Measurements from ENCODE around the gene DYNLRB1. TPM values are rescaled to one million over a fixed set of nuclear protein-coding genes. Genes with fewer than 3 reads are reported as not detected.

DYNLRB1 gene
- total RNA-seq, 2 donors from 2014 or later, result 70.5 to 75.9 TPM

- no peak for DNase-seq
- no peak for ATAC-seq (replicated peaks in 1 of 2)
- H3K27me3 Mint-ChIP-seq (ENCODE audit: low read depth), result no peaks in the 10 kb centered on the region
- peaks cover 0 to 4% of the 10 kb centered on the region in 2 donors for H3K36me3 Mint-ChIP-seq (ENCODE audit: insufficient read depth in 2 of 2)
- H3K9me3 Mint-ChIP-seq, result no peaks in the 10 kb centered on the region
- peaks cover 40% of the 10 kb centered on the region for H3K4me1 Mint-ChIP-seq (ENCODE audit: low read depth)
- peak overlapping the region in 1 of 2 donors; percentile 67 for H3K4me3 Mint-ChIP-seq
- peak overlapping the region; percentile 88 for H3K27ac Mint-ChIP-seq
These were observed 66.0 kb downstream of the DYNLRB1 start for GRCh38 chr20:34582221-34582620.

GRCh38 chr20:34582911-34583310, 66.7 kb downstream of the DYNLRB1 start:
- no peak for ATAC-seq (replicated peaks in 1 of 2)
- Mint-ChIP-seq H3K4me3 (no peak overlapping the region), H3K4me1 (ENCODE audit: low read depth) (peaks cover 40% of the 10 kb centered on the region), H3K27ac (no peak overlapping the region), H3K9me3 (no peaks in the 10 kb centered on the region), H3K27me3 (ENCODE audit: low read depth) (no peaks in the 10 kb centered on the region), H3K36me3 (ENCODE audit: insufficient read depth in 2 of 2) (peaks cover 0 to 4% of the 10 kb centered on the region in 2 donors)
- DNase-seq, result no peak

GRCh38 chr20:34583544-34583943, 67.3 kb downstream of the DYNLRB1 start:
- ATAC-seq (replicated peaks in 1 of 2) (no peak), DNase-seq (no peak)
- H3K9me3 Mint-ChIP-seq, result no peaks in the 10 kb centered on the region
- no peaks in the 10 kb centered on the region for H3K27me3 Mint-ChIP-seq (ENCODE audit: low read depth)
- no peak overlapping the region for H3K4me3 Mint-ChIP-seq
- no peak overlapping the region for H3K27ac Mint-ChIP-seq
- peaks cover 0 to 4% of the 10 kb centered on the region in 2 donors for H3K36me3 Mint-ChIP-seq (ENCODE audit: insufficient read depth in 2 of 2)
- peaks cover 40% of the 10 kb centered on the region for H3K4me1 Mint-ChIP-seq (ENCODE audit: low read depth)

GRCh38 chr20:34585019-34585418, 68.8 kb downstream of the DYNLRB1 start:
- H3K9me3 Mint-ChIP-seq, result no peaks in the 10 kb centered on the region
- H3K4me3 Mint-ChIP-seq, result no peak overlapping the region
- peaks cover 33% of the 10 kb centered on the region for H3K4me1 Mint-ChIP-seq (ENCODE audit: low read depth)
- peak overlapping the region; percentile 21 for H3K27ac Mint-ChIP-seq
- ATAC-seq (replicated peaks in 1 of 2), result no peak
- no peaks in the 10 kb centered on the region for H3K27me3 Mint-ChIP-seq (ENCODE audit: low read depth)
- no peak for DNase-seq
- H3K36me3 Mint-ChIP-seq (ENCODE audit: insufficient read depth in 2 of 2), result peaks cover 0 to 4% of the 10 kb centered on the region in 2 donors

- no peak overlapping the region for H3K4me3 Mint-ChIP-seq
- ATAC-seq (replicated peaks in 1 of 2) (no peak), DNase-seq (no peak)
- no peaks in the 10 kb centered on the region for H3K9me3 Mint-ChIP-seq
- H3K27me3 Mint-ChIP-seq (ENCODE audit: low read depth), result no peaks in the 10 kb centered on the region
- H3K4me1 Mint-ChIP-seq (ENCODE audit: low read depth), result peaks cover 17% of the 10 kb centered on the region
- H3K27ac Mint-ChIP-seq, result no peak overlapping the region
- H3K36me3 Mint-ChIP-seq (ENCODE audit: insufficient read depth in 2 of 2), result no peaks in the 10 kb centered on the region
These were observed 70.4 kb downstream of the DYNLRB1 start for GRCh38 chr20:34586488-34587163.

Other genes with a start within 250 kb of the DYNLRB1 start
- gene AHCY, start 213.1 kb upstream of the DYNLRB1 start, total RNA-seq, result 100 to 1,000 TPM in 1 of 2 donors, 10 to 100 TPM in 1; 99.0 to 130 TPM
- gene ITCH, start 153.1 kb upstream of the DYNLRB1 start, total RNA-seq, result 10 to 100 TPM; 66.5 to 72.1 TPM
- gene MAP1LC3A, start 42.3 kb downstream of the DYNLRB1 start, total RNA-seq, result 1 to 10 TPM; 3.7 to 5.2 TPM
- 10 to 100 TPM; 20.7 to 25.2 TPM for gene PIGU, start 160.7 kb downstream of the DYNLRB1 start, total RNA-seq
- gene TP53INP2, start 187.9 kb downstream of the DYNLRB1 start, total RNA-seq, result 10 to 100 TPM in 1 of 2 donors, 1 to 10 TPM in 1; 9.9 to 10.2 TPM

Data from activated T-cell treated with anti-CD3 and anti-CD28 coated beads, Interleukin-2, amount 50 U/mL, for 72 hours (primary cell).